Kidney tubule cell (primary cell): ENCODE data around the gene GAA.

Experiments
- DNase-seq: peaks from one replicate; pipeline ENCODE4 v3.0.0-alpha.2; 2018; ENCODE audit warnings: low spot score

The GAA gene

GRCh38 chr17:80117491-80118401, 16.4 kb downstream of the GAA start:
- no peak for DNase-seq

- DNase-seq = no peak
Measured at GRCh38 chr17:80118601-80119270, 17.4 kb downstream of the GAA start.

- DNase-seq = no peak
Measured at GRCh38 chr17:80119271-80119791, 17.9 kb downstream of the GAA start.

- no peak for DNase-seq
Measured at GRCh38 chr17:80119839-80120238, 18.5 kb downstream of the GAA start.

- no peak for DNase-seq
Measured at GRCh38 chr17:80122026-80122575, 20.7 kb downstream of the GAA start.

GRCh38 chr17:80122926-80123505, 21.6 kb downstream of the GAA start:
- DNase-seq = no peak

- peak; percentile 67 for DNase-seq
Measured at GRCh38 chr17:80123791-80124190, 22.4 kb downstream of the GAA start.

- DNase-seq = peak; percentile 87
Measured at GRCh38 chr17:80124351-80124981, 23.1 kb downstream of the GAA start.

- peak; percentile 36 for DNase-seq
Measured at GRCh38 chr17:80125656-80126448, 24.5 kb downstream of the GAA start.

- DNase-seq = no peak
Measured at GRCh38 chr17:80126449-80126715, 25.0 kb downstream of the GAA start.

- DNase-seq = no peak
Measured at GRCh38 chr17:80129006-80129565, 27.7 kb downstream of the GAA start.

GRCh38 chr17:80130992-80131391, 29.6 kb downstream of the GAA start:
- no peak for DNase-seq

GRCh38 chr17:80132906-80133625, 31.7 kb downstream of the GAA start:
- DNase-seq = no peak

- DNase-seq = no peak
Measured at GRCh38 chr17:80133626-80133970, 32.2 kb downstream of the GAA start.

GRCh38 chr17:80137131-80137530, 35.8 kb downstream of the GAA start:
- no peak for DNase-seq

- DNase-seq = no peak
Measured at GRCh38 chr17:80138856-80139426, 37.6 kb downstream of the GAA start.

GRCh38 chr17:80141463-80142165, 40.2 kb downstream of the GAA start:
- DNase-seq = no peak

- DNase-seq = no peak
Measured at GRCh38 chr17:80142929-80143328, 41.5 kb downstream of the GAA start.
